HG02759 (cell line): ENCODE results near the gene ARHGEF28.

Experiments used
- ATAC-seq: cut with Tn5 transposase; IDR thresholded peaks from one replicate; pipeline ENCODE4 v1.9.1; 2021; ENCODE audit warnings: mild to moderate bottlenecking, moderate library complexity; ENCODE audit not compliant: unreplicated experiment

ARHGEF28 gene

DNA sequence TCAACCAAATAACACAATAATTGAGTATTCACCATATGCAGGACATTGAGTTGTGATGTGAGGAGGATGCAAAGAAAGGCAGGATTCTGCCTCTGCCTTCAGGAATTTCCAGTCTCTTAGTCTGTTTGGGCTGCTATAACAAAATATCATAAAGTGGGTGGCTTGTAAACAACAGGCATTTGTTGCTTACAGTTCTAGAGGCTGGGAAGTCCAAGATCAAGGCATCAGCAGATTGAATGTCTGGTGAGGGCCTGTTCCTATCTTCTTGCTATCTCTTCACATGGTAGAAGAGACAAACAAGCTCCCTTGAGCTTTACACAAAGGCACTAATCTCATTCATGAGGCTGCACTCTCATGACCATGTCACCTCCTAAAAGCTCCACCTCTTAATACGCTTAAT is 360.7 kb downstream of the ARHGEF28 start:
- ATAC-seq: no peak

GRCh38 chr5:73987915-73988314 is 361.9 kb downstream of the ARHGEF28 start:
- ATAC-seq: no peak

GRCh38 chr5:73989956-73990355 is 364.0 kb downstream of the ARHGEF28 start:
- no peak for ATAC-seq
